ENCODE data around the gene OBSCN.
"Not testable (repeated sequence)": the region's sequence is repeated elsewhere in the genome, so short reads cannot be mapped to it uniquely, and the experiment has no call there.

The OBSCN gene

DNA sequence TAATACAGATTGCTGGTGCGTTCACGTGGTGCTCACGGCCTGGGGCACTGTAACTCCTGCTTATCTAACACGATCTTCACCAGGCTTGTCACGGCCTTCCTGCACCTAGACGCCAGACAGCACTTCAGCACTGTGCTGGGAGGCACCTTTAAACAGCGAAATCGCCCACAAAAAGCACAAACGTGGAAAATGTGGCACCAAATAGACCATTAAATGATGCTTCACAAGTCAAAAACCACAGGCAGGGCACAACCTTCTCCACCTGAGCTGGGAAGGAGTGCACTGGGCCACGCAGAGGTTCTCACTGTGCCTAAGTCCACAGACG is 22.2 kb upstream of the OBSCN start:
- no peak overlapping the region for H3K4me3 ChIP-seq (replicated peaks; ENCODE audit: low read depth, low read length)
- no peak for TF ChIP-seq CTCF (IDR thresholded peaks at IDR 0.05; ENCODE audit: low read length, missing control alignments)
- no peak for DNase-seq (ENCODE audit: low read depth)

GRCh38 chr1:228188249-228188648 is 19.6 kb upstream of the OBSCN start:
- DNase-seq (ENCODE audit: low read depth); H3K4me3 ChIP-seq (replicated peaks; ENCODE audit: low read depth, low read length): not testable (repeated sequence)

DNA sequence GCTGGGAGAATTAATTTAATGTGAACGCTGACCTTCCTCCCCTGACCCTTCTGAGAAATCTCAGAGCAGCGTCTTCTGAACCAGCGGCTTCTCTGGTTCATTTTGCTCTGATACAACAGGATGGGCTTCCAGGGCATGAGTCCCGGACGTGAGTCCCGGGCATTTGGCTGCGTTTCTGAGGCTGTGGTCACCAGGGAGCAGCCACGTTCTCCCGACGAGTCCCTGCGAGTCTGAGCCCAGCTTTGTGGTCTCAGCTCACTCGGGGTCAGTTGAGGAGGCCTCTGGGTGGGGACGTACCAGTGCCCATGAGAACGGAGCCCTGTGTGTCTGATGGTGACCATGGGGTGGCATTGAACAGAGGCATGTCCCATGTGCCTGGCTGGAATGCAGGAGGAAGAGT is 17.7 kb upstream of the OBSCN start:
- no peak for DNase-seq (ENCODE audit: low read depth)
- no peak overlapping the region for H3K4me3 ChIP-seq (replicated peaks; ENCODE audit: low read depth, low read length)
- TF ChIP-seq CTCF (IDR thresholded peaks at IDR 0.05; ENCODE audit: low read length, missing control alignments) = no peak

DNA sequence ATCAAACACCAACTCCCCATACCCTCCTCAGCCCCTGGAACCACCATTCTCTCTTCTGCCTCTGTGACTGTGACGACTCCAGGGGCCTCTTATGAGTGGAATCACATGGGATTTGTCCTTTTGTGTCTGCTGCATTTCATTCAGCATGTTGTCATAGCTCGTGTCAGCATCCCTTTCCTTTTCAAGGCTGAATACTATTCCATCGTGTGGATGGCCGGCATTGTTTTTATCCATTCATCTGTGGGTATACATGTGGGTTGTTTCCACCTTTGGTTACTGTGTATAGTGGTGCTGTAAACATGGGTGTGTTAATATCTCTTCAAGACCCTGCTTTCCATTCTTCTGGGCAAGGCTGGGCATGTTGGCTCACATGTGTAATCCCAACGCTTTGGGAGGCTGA is 17.1 kb upstream of the OBSCN start:
- no peak for DNase-seq (ENCODE audit: low read depth)
- H3K4me3 ChIP-seq (replicated peaks; ENCODE audit: low read depth, low read length) = no peak overlapping the region
- TF ChIP-seq CTCF (IDR thresholded peaks at IDR 0.05; ENCODE audit: low read length, missing control alignments) = no peak

DNA sequence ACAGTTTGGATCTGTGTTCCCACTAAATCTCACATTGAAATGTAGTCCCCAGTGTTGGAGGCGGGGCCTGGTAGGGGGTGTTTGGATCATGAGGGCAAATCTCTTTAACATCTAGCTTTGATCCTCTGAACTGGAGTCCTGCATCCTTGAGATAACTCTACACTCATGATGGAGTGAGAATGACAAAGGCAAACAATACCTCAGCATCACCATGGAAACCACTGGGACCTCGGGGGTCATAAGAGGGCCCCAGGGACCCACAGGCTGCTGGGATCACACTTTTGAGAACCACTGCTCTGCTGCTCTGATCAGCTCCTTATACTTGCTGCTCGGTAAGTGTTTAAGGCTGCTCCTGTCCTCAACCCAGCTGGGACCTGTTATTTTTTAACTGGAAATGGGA is 13.4 kb upstream of the OBSCN start:
- DNase-seq (ENCODE audit: low read depth) = no peak
- no peak overlapping the region for H3K4me3 ChIP-seq (replicated peaks; ENCODE audit: low read depth, low read length)
- TF ChIP-seq CTCF (IDR thresholded peaks at IDR 0.05; ENCODE audit: low read length, missing control alignments) = no peak

- no peak for TF ChIP-seq CTCF (IDR thresholded peaks at IDR 0.05; ENCODE audit: low read length, missing control alignments)
- H3K4me3 ChIP-seq (replicated peaks; ENCODE audit: low read depth, low read length) = no peak overlapping the region
- DNase-seq (ENCODE audit: low read depth) = no peak
These were observed 12.7 kb upstream of the OBSCN start for GRCh38 chr1:228194921-228195812.

DNA sequence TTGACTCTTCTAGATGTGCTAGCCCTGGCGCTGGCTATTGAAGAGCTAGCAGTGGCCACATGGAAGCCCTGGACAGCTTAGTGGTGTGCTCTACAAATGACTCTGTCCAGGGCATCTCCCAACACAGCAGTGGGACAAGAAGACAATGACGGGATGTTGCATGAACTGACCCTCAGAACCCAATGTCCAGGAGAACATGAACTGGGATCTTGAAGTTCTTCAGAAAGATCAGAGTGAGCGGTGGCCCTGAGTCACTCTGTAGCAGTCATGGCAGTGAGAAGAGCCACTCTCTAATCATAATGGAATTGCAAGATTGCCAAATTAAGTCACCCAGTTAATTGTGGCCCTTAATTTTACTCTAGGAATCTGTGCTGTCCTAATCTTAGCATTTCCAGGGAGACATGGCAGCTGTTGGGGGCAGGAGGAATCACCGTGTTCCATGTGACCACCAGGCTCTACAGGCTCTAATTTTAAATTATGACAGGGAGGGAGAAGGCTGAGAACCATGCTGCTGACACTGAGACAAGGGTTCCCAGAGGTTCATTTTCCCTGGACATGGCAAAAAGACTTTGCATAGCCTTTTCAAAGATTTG is 10.2 kb upstream of the OBSCN start:
- no peak for DNase-seq (ENCODE audit: low read depth)
- H3K4me3 ChIP-seq (replicated peaks; ENCODE audit: low read depth, low read length) = no peak overlapping the region
- no peak for TF ChIP-seq CTCF (IDR thresholded peaks at IDR 0.05; ENCODE audit: low read length, missing control alignments)
